Measurements from ENCODE around the gene MATN4. TPM values are rescaled to one million over a fixed set of nuclear protein-coding genes. Genes with fewer than 3 reads are reported as not detected.

The MATN4 gene
- polyA plus RNA-seq, 1 donor from 2014 or later: not detected

GRCh38 chr20:45315672-45316071 is 7.6 kb upstream of the MATN4 start:
- Histone ChIP-seq H3K4me2 (ENCODE audit: low read length) (no peak overlapping the region), H3K9ac (ENCODE audit: low read length) (no peak overlapping the region), H3K9me3 (ENCODE audit: low read length) (no peaks in the 10 kb centered on the region), H3K79me2 (replicated peaks; ENCODE audit: insufficient read depth, low read length) (no peaks in the 10 kb centered on the region), H2AFZ (ENCODE audit: low read depth, low read length) (no peak overlapping the region), H3K27me3 (ENCODE audit: insufficient read depth, low read depth, low read length) (no peaks in the 10 kb centered on the region), H3K36me3 (ENCODE audit: insufficient read depth, low read length) (no peaks in the 10 kb centered on the region), H3K4me3 (ENCODE audit: low read length) (no peak overlapping the region), H4K20me1 (ENCODE audit: insufficient read depth) (no peaks in the 10 kb centered on the region), H3K9me2 (ENCODE audit: insufficient read depth, low read length) (no peaks in the 10 kb centered on the region), H3F3A (ENCODE audit: insufficient read depth, low read length, poor library complexity, severe bottlenecking) (no peaks in the 10 kb centered on the region), H3K27ac (ENCODE audit: low read length) (no peak overlapping the region)
- TF ChIP-seq SMC3 (conservative IDR thresholded peaks at IDR 0.05; ENCODE audit: poor library complexity) (no peak), POLR2AphosphoS5 (IDR thresholded peaks at IDR 0.05) (no peak), REST (IDR thresholded peaks at IDR 0.05; ENCODE audit: borderline replicate concordance) (no peak), EZH2 (IDR thresholded peaks at IDR 0.05; ENCODE audit: borderline replicate concordance, insufficient read depth, low read length, poor library complexity, severe bottlenecking) (no peak), RAD21 (conservative IDR thresholded peaks at IDR 0.05) (no peak), CTCF (IDR thresholded peaks at IDR 0.05; ENCODE audit: poor library complexity, severe bottlenecking) (no peak), MXI1 (conservative IDR thresholded peaks at IDR 0.05; ENCODE audit: poor library complexity, severe bottlenecking) (no peak), EP300 (conservative IDR thresholded peaks at IDR 0.05; ENCODE audit: poor library complexity, severe bottlenecking) (no peak), TAF1 (IDR thresholded peaks at IDR 0.05; ENCODE audit: low read depth) (no peak)

DNA sequence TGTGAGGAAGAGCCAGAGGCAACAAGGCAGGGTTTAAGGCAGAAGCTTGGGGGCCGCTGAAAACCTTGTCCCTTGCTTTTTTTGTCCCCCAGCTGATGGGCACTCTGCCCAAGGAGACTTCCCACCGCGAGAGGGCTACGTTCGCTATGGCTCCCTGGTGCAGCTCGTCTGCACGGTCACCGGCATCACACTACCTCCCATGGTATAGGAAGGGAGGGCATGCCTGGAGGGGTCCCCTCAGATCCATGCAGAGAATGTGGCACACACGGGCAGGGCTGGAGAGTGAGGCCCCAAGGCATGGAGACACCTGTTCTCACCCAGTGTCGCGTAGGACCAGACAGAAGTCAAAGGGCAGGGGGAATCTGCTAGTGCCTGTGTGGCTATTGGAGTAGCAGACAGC is 5.8 kb upstream of the MATN4 start:
- H3K27ac ChIP-seq (ENCODE audit: low read length): no peak overlapping the region
- no peaks in the 10 kb centered on the region for H3K9me2 ChIP-seq (ENCODE audit: insufficient read depth, low read length)
- TF ChIP-seq EP300 (conservative IDR thresholded peaks at IDR 0.05; ENCODE audit: poor library complexity, severe bottlenecking) (no peak), TAF1 (IDR thresholded peaks at IDR 0.05; ENCODE audit: low read depth) (no peak), RAD21 (conservative IDR thresholded peaks at IDR 0.05) (no peak), REST (IDR thresholded peaks at IDR 0.05; ENCODE audit: borderline replicate concordance) (no peak), CTCF (IDR thresholded peaks at IDR 0.05; ENCODE audit: poor library complexity, severe bottlenecking) (no peak), MXI1 (conservative IDR thresholded peaks at IDR 0.05; ENCODE audit: poor library complexity, severe bottlenecking) (no peak), POLR2AphosphoS5 (IDR thresholded peaks at IDR 0.05) (no peak), EZH2 (IDR thresholded peaks at IDR 0.05; ENCODE audit: borderline replicate concordance, insufficient read depth, low read length, poor library complexity, severe bottlenecking) (no peak), SMC3 (conservative IDR thresholded peaks at IDR 0.05; ENCODE audit: poor library complexity) (no peak)
- H3K27me3 ChIP-seq (ENCODE audit: insufficient read depth, low read depth, low read length): no peaks in the 10 kb centered on the region
- H3K4me2 ChIP-seq (ENCODE audit: low read length): no peak overlapping the region
- no peaks in the 10 kb centered on the region for H4K20me1 ChIP-seq (ENCODE audit: insufficient read depth)
- H3F3A ChIP-seq (ENCODE audit: insufficient read depth, low read length, poor library complexity, severe bottlenecking): no peaks in the 10 kb centered on the region
- no peak overlapping the region for H2AFZ ChIP-seq (ENCODE audit: low read depth, low read length)
- H3K9ac ChIP-seq (ENCODE audit: low read length): no peak overlapping the region
- H3K79me2 ChIP-seq (replicated peaks; ENCODE audit: insufficient read depth, low read length): no peaks in the 10 kb centered on the region
- H3K9me3 ChIP-seq (ENCODE audit: low read length): no peaks in the 10 kb centered on the region
- no peak overlapping the region for H3K4me3 ChIP-seq (ENCODE audit: low read length)
- no peaks in the 10 kb centered on the region for H3K36me3 ChIP-seq (ENCODE audit: insufficient read depth, low read length)
